A673 (cell line): Measurements from ENCODE around the gene PRKAR2A.

Experiments used
- CTCF ChIP-seq: fragments of 300-800, 200-600 bp; sonication (generic); conservative IDR thresholded peaks from 2 replicates; pipeline ENCODE4 v1.5.1; 2017; ENCODE audit warnings: low read depth, mild to moderate bottlenecking, antibody characterized with exemption, low read length, moderate library complexity, mixed read lengths
- EZH2 ChIP-seq: fragments of 200-600 bp; sonication (generic); IDR thresholded peaks from 2 replicates; pipeline ENCODE4 v1.6.1; 2017; ENCODE audit warnings: borderline replicate concordance, low read depth, mild to moderate bottlenecking, mixed read lengths, antibody characterized with exemption, low read length; ENCODE audit not compliant: poor library complexity, severe bottlenecking

- TF ChIP-seq CTCF, result no peak
- TF ChIP-seq EZH2, result no peak
Measured at GRCh38 chr3:48784426-48785120, 63.1 kb downstream of the PRKAR2A start.
